ENCODE results near the gene TK1.
"Not testable (repeated sequence)": the region's sequence is repeated elsewhere in the genome, so short reads cannot be mapped to it uniquely, and the experiment has no call there.

TK1 gene

DNA sequence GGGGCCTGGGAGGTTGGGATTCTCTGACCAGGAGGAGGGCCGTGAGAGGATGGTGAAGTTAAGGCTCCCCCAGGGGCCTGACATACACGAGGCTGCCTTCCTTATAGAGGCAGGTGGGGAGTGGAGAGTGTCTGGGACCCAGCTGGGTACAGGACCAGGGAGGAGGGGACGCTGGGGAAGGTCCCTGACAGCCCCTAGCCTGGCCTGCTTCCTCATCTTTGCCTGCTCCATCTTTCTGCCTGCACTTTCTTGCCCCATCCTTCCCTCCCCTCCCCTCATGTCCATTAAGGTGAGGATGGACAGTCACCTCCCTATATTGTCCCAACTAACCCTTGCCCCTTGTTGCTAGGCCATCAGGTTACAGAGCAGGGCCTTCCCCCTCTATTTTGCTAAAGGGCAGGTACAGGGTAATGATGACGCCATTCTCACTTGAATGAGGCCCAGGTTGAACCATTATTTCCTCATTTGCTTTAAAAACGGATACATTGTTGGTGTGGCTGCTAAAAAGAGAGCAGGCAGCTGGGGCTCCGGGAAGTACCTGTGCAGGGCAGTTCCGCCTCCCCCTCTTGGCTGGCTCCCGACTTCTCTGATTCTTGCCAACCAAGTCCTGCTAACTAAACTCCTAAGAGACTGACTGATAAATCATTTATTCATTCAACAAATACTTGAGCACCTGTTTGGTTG is 39.4 kb downstream of the TK1 start:
- no peak for DNase-seq

DNA sequence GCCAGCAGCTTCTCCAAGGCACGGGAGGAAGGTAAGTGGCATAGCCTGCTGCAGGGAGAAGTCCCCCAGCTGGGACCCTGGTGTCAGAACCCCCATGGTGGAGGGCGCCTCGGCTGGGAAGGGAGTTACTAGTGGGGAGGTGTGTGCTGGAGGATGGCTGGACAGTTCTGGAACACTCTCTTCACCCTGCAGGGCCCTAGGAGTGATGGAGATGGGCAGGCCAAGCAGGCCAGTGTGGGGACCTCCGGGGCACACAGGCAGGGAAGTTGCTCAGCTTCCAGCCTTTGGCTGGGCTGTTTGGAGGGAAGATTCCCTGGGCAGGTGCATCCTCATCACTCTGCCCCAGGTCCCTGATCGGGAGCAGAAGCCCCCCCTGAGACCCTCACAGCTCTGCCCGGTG is 40.0 kb downstream of the TK1 start:
- no peak for DNase-seq

DNA sequence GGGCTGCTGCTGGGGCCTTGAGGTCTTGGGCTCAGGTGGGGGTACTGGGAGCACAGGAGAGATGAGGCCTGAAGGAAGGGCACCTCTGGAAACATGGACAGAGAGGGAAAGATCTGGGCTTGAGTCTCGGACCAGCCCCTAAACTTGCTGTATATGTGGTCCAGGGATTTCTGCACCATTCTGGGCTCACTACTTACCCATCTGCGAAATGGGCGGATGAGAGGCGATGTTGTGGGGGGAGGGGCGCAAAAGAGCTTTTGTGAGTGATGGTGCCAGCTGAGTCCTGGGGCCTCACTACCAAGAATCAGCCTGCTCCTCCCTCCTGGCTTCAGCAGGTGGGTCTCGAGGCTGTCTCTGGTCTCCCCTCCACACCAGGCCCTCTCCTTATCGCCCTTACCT is 40.4 kb downstream of the TK1 start:
- DNase-seq: no peak

DNA sequence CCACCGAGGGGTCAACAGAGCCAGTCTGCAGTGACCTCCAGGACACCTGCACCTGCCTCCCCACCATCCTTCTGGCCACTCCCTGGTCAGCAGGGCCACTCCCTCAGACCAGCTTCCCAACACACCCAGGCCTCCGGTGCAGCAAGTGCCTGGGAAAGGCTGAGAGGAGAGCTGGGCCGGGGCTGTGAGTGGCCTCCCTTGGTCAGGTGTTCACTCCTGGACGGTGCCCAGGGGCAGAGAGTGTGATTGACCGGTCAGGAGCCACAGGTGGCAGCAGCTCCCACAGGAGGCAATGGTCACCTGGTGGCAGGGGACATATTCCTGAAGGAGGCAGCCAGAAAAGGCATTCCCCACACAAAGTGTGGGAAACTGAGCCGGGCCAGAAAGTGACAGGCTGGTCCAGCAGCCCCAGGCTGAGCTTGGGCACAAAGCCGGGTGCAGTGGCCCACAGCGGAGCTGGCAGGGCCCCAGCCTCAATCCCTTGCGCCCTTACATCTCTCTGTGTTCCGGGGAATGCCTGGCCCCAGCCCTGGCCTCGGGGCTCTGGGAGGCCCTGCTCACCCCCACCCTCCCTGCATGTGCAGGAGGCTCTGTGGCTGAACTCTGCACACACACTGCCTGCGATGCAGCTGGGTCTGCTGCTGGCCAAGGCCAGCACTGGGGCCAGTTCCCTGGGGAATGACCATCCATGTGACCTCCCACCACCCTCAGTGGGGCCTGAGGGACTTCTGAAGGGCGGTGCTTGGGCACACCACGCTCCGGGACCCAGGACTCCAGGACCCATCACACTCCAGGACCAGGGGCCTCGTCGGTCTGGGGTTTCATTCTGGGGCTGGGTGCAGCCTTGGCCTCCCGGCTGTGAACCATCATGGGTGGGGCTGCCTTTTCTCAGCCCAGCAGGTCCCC is 41.9 kb downstream of the TK1 start:
- no peak for DNase-seq

DNA sequence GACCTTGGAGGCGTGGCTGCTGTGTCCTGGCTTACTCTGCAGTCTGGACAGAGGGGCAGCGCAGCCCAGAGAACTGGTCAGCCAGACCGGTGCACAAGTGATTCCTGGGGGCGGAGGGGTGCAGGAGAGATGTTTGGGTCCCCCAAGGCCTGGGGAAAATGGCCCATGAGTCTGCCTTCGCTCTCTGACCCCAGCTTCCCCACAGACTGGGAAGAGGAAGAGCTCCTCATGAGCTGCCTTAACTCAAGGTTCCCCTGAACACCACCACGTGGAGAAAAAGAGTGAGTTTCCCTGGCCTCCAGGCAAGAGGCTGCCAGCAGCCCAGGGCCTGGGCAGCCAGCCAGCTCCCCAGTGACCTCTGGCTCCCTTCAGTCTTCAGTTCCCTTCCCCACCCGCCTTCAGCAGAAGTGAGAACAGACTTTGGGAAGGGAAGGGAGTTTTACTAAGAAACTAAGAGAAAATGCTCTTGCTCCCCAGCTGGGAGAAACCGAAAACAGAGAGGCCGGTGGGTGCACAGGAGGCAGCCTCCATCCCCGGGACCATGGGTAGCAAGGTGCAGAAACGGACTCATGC is 42.6 kb downstream of the TK1 start:
- DNase-seq: no peak

DNA sequence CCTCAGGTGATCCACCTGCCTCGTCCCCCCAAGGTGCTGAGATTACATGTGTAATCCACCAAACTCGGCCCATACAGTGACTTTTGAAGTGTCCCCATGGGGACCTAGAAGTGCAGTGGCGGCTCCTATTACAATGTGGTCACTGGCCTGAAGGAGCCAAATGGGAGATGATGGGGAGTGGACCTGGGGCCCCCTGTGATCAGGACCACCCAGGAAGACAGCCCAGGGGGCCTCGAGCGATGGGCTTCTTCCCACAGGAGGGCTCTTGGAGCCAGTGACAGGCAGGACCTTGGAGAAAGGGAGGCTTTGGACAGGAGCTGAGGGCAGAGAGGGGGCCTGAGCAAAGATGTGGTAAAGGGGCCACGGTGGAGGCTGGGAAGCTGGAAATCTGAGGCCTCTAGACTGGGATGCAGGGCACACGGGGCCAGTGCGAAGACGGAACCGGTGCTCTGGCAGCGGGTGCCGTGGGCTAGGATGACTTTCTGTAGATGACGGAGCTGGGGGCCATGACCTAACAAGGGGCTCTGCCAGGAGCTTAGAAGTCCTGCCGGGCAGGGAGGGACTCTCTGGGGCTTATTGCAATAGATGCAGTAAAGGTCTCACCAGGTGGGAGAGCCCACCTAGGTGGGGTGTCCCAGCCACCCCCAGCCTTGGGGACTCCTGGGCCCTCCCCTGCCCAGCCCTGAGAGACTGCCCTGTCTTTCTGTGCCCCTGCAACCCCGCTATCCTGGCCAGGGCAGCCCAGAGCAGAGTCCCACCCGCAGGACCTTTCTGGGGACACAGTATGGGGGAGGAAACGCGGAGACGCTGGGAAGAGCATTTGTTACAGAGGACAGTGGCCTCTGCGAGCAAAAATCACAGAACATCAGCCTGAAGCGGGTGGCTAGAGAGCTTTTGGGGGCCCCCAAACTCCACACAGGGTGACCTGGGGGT is 43.4 kb downstream of the TK1 start:
- no peak for DNase-seq

DNA sequence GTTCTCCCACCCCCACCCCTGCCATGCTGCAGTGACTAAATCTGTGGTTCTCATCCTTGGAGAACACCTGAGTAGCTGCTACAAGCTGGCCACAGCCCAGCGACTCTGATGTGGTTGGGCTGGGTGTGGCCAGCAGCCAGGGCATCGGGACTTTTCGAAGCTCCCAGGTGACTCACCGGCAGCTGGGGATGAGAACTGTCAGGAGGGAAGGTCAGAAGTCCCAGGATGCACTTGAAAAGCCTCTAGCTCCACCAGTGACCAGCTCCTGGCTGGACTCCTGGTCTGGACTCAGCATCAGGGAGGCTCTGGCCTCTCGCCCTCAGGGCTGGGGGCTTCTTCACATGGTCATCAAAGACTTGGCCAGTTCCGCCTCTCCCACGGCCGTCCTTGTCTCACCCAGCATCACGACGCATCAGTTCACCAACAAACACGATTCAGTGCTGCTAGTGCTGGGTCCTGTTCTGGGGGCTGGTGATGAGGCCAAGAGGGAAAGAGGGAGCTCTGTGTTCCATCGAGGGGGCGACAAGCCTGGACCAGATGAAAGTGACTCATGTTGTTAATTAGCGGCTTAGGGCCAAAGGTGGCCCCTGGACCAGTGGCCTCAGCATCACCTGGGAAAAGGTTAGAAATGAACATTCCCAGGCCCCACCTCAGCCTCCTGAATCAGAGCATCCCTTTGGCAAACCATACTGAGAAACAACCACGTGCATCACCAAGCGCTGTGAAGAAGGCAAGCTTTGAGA is 44.6 kb downstream of the TK1 start:
- no peak for DNase-seq

DNA sequence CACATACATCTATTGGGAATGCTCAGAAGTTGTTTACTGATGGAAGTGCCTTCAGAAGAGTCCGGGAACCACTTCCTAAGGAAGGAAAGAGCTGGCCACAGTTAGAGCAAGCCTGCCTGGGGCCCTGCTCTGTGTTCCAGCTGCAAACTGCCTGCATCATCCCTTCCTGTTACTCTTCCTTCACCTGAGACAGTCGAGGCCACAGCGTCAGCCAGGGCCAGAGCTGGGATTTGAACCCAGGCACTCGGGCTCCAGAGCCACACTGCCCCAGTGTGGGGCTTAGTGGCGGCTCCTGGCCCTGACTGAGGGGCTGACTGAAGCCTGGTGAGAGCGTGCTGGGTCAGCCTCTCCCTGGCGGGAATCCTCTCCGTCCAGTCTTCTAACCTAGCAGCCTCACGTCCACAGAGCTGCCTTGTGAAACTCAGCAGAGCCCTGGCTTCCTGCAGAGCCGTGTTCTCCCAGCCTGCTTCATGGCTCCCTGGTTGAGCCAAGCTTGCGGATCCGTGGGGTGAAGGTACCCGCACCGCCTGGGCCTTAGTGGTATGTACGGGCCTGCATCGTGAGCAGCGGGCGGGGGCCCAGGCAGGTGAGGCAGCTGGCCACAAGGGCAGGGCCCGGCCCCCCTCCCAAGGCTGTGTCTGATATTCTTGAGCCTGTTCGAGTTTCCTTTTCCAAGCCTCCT is 45.3 kb downstream of the TK1 start:
- no peak for DNase-seq

DNA sequence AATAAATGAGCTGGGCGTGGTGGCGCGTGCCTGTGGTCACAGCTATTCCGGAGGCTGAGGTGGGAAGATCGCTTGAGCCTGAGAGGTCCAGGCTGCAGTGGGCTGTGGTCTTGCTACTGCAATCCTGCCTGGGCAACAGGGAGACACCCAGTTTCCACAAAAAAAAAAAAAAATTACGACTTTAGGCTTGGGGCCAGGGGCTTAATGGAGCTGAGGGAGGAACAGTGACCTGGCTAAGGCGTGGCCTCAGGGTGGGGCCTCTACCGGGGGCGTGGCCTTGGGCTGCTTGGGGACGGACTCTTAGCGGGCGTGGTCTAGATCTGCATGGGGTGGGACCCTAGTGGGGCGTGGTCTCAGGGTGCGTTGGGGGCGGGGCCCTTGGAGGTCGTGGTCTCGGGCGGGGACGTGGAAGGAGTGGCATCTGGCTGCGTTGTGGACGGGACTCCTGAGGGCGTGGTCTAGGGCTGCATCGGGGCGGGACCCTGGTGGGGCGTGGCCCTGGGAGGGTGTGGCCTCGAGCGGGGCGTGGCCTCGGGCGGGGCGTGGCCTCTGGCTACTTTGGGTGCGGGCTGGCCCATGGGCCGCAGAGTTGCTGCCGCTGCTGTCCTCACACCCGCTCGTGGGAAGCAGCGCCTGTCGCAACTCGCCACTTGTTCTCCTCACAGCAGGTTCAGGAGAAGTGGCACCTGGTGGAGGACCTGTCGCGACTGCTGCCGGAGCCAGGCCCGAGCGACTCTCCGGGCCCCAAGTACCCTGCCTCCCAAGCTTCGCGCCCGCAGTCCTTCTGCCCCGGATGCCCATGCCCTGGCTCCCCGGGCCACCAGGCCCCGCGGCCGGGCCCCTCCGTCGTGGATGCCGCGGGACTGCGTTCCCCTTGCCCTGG is 46.4 kb downstream of the TK1 start:
- DNase-seq: peak; percentile 96

DNA sequence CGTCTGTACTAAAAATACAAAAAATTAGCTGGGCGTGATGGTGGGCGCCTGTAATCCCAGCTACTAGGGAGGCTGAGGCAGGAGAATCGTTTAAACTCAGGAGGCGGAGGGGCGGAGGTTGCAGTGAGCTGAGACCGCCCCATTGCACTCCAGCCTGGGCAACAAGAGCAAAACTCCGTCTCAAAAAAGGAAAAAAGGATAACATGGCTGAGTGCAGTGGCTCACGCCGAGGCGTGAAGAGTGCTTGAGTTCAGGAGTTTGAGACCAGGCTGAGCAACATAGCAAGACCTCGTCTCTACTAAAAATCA is 47.0 kb downstream of the TK1 start:
- DNase-seq: not testable (repeated sequence)

DNA sequence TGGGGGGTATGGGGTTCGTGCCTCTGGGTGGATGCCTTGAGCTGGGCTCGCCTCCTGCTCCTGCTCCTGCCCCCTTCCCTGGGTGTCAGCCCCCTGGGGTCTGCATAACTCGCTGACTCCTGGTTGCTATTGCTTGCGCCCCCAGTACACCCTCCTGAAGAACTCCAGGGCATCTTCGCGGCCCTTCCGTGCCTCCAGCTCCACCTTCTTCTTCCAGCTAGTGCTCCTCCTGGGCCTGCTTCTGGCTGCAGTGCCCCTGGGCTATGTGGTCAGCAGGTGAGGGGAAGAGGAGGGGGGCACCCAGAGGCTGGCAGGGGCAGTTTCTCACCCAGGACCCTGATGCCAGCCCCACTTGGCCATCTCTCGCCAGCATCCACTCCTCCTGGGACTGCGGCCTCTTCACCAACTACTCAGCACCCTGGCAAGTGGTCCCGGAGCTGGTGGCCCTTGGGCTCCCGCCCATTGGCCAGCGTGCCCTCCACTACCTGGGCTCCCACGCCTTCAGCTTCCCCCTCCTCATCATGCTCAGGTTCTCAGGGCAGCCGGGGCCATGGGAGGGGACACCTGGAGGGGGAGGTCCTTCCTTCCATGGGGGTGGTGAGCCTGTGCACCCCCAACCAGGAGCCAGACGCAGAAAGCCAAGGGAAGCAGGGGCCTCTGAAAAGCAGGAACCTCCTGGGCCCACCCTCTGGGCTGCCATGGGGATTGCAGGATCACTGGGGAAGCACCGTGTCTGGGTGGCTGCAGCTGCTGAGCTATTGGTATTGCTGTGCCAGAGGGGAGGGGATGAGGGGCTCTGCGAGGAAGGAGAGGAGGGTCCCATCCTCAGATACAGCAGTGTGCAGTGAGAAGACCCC is 48.4 kb downstream of the TK1 start:
- no peak for DNase-seq

DNA sequence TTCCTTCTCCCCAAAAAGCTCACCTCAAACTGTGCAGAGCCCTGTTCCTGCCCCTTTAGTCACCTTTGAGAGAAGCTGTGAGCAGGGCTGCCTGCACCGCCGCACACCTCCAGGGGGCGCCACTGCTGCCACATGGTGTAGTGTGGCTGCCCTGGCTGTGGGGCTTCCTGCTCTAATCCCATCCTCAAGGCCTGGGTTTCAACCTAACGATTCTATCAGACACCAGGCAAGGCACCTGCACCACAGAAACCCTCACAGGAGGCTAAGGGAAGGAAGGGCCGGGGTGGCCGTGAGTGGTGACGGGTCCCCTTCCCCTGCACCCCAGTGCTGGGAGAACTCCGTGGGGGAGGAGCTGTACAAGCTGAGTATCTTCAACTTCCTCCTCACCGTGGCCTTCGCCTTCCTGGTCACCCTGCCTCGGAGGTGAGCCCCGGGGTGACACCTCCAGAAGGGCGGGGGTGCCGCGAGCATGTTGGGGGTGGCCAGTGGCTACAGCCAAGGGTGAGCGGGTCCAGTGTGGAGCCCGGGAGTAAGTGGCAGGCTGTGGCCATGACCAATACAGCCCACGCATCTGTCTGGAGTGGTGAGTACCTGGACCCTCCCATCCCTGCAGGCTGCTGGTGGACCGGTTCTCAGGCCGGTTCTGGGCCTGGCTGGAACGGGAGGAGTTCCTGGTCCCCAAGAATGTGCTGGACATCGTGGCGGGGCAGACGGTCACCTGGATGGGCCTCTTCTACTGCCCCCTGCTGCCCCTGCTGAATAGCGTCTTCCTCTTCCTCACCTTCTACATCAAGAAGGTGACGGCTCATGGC is 49.3 kb downstream of the TK1 start:
- no peak for DNase-seq

DNA sequence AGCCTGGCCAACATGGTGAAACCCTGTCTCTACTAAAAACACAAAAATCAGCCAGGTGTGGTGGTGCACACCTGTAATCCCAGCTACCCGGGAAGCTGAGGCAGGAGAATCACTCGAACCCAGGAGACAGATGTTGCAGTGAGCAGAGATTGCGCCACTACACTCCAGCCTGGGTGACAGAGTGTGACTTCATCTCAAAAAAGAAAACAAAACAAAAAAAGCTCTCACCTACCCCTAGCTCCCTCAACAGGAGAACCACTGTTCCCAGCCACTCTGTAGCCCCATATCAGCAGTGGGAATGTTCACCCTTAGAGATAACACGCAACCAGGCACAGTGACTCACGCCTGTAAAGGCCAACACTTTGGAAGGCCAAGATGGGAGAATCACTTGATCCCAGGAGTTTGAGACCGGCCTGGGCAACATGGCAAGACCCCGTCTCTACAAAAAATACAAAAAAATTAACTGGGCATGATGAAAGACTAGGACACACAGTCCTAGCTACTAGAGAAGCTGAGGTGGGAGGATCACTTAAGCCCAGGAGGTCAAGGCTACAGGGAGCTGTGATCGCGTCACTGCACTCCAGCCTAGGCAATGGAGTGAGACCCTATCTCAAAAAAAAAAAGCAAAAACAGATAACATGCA is 50.9 kb downstream of the TK1 start:
- DNase-seq: no peak

DNA sequence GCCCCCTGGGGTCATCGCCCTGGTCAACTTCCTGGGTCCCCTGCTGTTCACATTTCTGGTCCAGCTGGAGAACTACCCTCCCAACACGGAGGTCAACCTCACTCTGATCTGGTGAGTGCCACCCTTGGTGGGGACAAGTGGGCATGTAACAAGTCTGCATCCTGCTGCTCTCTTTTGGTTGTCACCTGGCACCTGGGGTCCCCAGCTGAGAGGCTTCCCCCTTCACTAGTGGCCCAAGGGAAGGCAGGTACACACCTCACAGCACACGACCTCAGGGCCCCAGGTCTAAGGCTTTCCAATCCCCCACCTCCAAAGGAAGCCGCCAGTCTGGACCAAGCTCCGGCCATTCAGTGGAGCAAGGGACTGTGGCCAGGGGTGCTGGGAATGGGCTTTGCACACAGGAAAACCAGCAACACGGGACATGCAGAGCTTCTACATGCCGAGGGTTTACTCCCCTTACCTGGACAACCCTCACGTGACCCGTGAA is 51.9 kb downstream of the TK1 start:
- DNase-seq: no peak

DNA sequence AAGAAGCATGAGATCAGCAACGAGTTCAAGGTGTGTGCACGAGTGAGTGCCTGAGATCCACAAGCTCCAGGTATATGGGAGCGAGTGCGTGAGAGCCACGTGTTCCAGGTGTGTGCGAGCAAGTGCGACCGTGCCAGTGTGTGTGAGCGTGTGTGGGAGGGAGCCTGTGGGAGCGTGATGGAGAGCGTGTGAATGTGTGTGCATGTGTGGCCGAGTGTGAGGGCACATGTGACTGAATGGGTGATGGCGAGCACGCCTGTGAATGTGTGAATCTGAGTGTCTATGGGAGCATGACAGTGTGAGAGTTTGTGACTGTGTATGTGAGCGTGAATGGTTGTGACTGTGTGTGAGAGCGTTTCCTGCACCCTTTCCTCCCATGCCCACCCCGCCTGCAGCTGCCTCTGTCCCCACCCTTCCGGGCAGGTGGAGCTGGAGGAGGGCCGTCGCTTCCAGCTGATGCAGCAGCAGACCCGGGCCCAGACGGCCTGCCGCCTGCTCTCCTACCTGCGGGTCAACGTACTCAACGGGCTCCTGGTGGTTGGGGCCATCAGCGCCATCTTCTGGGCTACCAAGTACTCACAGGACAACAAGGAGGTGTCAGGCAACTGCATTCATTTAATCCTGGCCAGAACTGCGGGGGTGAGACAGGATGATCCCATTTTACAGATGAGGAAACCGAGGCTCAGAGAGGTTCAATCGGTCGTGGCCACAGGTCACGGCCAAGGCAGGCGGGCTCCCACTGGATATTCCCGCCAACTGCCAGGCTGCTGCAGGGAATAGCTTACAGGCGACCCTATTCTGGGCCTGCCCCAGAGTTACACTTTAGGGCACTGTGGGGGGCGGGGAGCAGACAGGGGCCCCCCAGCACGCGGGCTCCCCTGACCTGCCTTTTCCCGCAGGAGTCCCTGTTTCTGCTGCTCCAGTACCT is 52.6 kb downstream of the TK1 start:
- peak; percentile 72 to 82 for DNase-seq

DNA sequence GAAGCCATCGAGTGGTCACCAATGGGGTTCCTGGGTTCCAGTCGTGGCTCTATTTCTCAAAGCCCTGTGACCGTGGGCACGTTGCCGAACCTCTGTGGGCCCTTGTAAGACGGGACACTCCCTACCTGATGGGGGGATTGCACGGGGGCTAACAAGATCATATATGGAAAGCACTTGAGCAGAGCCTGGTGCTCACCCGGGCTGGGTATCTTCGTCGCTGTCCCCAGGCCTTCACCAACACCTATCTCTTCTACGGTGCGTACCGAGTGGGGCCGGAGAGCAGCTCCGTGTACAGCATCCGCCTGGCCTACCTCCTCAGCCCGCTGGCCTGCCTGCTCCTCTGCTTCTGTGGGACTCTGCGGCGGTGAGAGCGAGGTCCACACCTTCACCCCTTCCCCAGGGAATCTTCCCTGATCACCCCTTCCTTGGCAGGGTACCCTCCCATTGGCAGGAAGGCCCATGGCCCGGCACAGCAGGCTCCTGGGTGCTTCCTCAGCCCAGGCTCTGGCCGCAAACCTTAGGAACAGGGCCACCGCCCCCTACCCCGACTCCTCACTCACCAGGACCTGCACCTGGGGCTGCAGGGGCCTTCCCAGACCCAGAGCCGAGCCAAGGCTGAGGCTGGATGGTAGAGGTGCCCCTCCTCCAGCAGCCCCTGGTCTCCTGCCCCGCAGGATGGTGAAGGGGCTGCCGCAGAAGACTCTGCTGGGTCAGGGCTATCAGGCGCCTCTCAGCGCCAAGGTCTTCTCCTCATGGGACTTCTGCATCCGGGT is 53.5 kb downstream of the TK1 start:
- no peak for DNase-seq

All from NCI-H524 (cell line).